ENCODE results near the gene APAF1.

Gene APAF1

GRCh38 chr12:98674841-98675240, 29.8 kb downstream of the APAF1 start:
- DNase-seq = no peak

DNA sequence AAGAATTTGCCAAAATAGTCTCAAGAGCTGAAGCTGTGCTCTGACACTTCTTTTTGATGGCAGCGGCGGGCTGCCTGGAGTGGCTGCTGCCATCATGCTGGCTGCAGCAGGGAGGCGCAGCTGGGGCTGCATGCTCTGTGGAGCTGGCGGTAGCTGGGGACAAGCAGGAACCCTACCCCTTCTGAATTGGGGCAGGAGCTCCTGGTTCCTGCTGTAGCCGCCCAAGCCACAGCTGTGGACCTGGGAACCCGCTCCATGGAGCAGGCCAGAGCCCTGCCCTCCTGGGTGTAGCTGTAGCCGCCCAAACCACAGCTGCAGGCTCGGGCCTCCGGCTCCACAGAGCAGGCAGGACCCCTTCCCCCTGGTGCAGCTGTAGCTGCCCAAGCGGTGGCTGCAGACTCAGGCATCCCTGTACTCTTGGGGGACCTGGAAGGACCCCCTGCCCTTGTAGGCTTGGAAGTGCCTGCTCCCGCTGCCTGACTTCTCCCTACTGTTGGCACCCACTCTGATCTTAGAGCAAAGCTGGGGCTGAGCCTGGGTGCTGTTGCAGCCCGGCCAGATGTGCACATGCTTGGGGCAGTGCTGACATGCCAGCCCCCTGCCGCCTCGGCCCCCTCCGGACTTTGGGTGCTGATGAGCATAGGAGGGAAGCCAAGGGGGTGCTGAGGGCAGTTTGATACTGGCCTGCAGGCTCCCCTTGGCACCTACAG, 33.3 kb downstream of the APAF1 start:
- DNase-seq = no peak

GRCh38 chr12:98678946-98679610, 34.0 kb downstream of the APAF1 start:
- no peak for DNase-seq

DNA sequence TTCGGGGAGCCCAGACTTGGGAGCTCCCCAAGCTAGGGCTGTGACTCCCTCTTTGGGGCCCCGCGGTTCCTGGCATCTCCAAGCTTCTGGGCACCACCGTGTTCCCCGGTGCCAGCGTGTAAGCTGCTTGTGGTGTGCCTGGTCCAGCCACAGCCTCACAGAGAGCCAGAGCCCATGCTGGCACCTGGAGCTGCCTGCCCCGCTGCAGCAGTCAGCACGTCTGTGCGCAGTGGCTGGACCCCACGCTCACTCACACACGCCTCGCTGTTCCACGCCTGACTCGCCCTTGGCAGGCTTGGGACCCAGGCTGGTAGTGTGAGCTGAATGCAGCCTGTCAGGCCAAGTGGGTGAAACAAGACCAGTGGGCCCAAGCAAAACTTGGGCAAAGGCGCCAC, 34.5 kb downstream of the APAF1 start:
- DNase-seq = no peak

DNA sequence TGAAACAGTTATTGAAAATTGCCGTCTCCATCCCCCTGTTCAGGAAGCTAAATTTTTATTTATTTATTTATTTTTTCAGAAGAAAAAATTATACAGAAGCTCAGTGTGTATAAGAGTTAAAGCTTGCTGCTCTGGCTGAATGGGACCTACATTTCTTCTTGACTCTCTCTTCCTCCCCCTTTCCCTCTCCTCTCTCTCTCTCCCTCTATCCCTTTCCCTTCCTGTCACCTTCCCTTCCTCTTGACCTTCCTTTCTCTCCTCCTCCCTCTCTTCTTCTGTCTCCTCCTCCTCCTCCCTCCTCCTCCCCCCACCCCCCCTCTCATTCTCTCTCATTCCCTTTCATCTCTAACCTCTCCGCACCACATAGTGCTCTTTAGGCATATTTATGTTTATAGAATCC, 39.1 kb downstream of the APAF1 start:
- no peak for DNase-seq

DNA sequence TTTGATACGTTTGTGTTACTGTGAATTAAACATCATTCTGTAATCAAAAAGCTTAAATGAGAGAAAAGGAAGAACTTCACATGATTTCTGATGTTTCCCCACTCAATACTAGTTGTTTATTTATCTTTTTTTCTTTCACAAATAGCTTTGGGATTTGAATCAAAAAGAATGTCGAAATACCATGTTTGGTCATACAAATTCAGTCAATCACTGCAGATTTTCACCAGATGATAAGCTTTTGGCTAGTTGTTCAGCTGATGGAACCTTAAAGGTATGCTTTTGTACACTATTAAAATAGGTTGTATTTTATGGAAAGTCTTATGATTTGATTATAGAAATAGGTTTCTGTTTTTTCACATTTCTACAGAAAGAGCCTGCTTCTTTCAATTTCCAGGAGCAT, 41.5 kb downstream of the APAF1 start:
- no peak for DNase-seq

- DNase-seq = no peak
Observed at GRCh38 chr12:98691351-98691750, 46.3 kb downstream of the APAF1 start.

DNA sequence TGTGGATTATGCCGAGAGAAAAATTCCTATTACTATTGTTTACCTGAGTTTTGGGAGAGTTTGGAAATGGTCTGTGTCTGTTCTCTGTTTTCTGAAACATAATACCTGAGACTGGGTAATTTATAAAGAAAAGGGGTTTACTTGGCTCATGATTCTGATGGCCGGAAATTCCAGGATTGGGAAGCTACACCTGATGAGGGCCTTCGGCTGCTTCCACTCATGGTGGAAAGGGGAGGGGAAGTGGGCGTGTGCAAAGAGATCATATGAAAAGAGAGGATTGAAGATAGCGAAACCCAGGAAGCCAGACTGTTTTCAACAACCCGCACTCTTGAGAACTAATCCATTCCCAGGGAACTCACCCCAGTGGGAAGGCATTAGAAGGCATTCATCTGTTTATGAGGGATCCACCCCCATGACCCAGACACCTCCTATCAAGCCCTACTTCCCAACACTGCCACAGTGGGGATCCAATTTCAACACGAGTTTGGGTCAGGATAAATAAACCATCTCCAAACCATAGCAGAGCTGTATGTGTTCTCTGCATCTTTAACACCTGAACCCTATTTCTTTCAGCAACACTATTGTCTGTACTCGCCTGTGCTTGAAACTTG, 51.1 kb downstream of the APAF1 start:
- DNase-seq = no peak

GRCh38 chr12:98697209-98697608, 52.1 kb downstream of the APAF1 start:
- DNase-seq = no peak

GRCh38 chr12:98698603-98699463, 53.7 kb downstream of the APAF1 start:
- peak; percentile 12 for DNase-seq

- DNase-seq = no peak
Observed at GRCh38 chr12:98699586-98699985, 54.5 kb downstream of the APAF1 start.

DNA sequence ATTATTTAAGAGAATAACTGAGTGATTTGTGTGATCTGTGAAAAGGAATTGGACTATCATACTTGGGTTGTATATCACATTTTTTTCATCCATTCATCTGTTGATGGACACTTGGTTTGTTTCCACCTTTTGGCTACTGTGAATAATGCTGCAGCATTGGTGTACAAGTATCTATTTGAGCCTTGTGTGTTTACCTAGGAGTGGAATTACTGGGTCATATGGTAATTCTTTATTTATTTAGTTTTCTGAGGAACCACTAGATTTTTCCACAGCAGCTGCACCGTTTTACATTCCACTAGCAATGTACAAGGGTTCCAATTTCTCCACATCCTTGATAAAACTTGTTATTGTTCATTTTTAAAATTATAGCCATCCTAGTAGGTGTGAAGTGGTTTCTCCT, 56.1 kb downstream of the APAF1 start:
- no peak for DNase-seq

GRCh38 chr12:98709022-98709421, 63.9 kb downstream of the APAF1 start:
- DNase-seq = no peak

DNA sequence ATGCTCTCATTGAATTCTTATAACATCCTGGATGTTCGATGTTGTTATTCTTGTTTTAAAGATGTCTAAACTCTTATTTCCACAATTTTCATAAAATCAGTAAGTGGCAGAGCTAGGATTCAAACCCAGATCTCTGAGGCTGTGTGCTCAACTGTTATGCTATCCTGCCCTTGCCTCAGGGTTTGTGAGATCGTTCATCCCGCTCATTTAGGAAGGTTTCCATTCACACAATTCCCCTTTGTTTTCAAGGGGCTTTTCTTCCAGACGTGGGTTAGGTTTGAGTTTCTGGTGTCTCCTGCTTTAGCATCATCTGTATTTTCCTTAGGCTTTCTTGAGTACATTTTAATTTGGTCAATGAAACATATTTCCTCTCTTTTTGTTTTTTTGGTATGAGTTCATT, 69.3 kb downstream of the APAF1 start:
- DNase-seq = no peak

GRCh38 chr12:98719515-98720504, 74.7 kb downstream of the APAF1 start:
- no peak for DNase-seq

DNA sequence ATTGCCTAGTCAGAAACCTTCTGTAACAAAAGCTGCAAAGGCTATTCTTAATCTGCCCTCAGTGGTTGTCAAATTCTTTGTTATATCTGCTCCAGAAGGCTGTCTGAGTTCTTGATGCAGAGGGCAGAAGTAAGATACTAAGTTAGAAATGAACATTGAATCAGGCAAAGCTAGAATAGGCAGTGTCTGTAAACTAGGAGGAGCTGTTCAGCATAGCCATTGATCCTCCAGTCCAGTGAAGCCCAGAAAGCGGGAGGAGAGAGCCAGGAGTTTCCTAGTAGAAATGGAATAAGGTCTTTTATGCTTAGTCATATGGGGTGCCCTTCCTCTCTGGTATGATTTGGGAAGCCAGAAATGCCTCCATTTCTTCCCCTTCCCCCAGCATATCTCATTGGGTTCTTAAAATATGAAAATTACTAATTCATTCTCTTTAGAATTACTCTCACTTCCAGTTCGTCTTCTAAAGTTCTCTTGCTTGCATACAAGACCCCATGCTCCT, 76.2 kb downstream of the APAF1 start:
- DNase-seq = no peak

DNA sequence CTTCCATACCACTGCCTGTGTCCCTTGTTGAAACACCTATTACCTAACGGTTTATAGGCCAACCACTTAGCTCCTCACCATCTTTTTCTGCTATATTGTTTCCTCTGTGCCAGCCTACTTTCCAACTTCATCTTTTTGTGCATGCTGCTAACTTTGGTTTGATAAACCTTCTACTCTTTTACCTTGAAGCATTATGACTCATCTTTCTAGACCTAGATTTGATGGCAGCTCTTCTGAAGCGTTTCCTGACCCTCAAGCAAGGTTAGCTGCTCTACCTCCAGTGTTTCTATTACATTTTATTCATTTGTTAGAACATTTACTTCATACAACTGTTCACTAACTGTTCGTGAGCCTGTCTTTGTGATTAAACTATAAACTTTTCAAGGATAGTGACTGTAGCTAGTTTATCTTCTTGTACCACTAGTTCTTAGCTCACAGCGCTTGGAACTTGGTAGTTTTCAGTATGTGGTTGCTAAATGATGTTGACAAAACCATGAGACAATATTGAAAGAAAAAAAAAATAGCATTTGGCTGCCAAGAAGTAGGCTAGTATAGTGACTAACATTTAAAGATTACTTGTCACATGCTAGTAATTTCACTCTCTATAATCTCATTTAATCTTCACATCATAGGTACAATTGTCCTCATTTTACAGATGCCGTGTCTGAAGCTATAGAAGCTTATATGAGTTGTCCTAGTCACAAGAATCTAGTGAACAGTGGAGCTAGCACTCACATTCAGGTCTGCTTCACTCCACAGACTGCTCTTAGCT, 79.5 kb downstream of the APAF1 start:
- no peak for DNase-seq

DNA sequence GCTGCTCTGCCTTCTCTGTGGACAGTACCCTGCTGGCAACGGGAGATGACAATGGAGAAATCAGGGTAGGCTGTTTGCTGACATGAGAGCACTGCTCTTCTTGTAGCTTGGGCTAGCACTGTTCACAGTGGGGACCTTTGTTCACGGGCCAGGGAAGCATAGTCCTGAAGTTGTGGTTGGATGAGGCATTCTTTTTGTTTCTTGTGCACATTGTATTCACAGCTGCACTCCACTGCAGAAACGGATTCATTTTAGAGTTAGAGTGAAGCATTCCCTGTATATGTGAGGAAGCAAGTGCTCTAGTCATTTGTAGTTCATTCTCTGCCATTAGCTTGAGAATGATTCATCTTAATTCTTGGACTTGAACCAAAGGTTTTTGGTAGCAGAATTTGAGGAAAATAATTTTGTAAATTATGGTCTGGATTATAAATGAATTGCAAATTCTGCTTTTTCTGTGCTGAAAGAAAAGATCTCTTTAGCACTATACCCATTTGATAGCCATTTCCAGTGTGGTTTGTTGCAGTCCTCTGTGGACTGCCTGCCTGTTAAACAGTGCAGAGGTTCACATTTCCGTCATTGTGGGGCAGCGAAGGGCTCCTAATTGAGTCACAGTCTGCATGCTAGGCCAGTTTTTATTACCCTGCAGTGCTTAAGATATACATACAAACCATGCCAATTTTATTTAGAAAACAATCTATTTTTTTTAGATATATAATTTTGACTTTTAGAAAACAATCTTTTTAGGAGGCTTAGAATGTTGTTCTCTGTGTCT, 80.6 kb downstream of the APAF1 start:
- DNase-seq = peak; percentile 49

GRCh38 chr12:98727196-98727595, 82.1 kb downstream of the APAF1 start:
- no peak for DNase-seq

DNA sequence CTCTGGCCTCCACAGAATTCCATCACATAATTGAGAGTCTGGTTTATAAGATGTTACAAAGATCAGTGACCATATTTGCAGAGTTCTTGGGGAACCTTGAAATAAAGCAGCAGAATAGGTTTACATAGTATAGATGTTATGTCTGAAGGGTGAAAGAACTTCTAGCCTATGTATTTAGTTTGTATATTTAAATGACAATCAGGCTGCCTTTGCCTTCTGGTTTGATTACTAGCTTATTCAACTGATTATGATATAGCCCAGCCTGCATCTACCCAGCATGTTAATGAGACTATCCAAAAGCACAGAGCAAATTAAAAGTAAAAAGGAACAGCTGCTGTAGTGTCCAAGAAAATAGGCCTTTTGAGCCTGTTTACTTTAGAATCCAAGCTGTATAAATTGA, 85.3 kb downstream of the APAF1 start:
- no peak for DNase-seq

Data from NCI-H2081 treated with DMSO at 0.1 percent for 48 hours (cell line).